Brain microvascular endothelial cell (primary cell): ENCODE measurements around the gene CUL4A.
A peak's percentile ranks its signal among the peaks of the same experiment; 100 is the strongest.

ENCODE experiments used
- DNase-seq: peaks from one replicate; pipeline ENCODE4 v3.0.0-alpha.2; 2020
- H3K27ac ChIP-seq: fragments of 250-450 bp; sonication (Bioruptor Pico); 2 replicates; pipeline ENCODE4 v1.5.1; 2020; ENCODE audit warnings: mild to moderate bottlenecking, moderate library complexity
- H3K27me3 ChIP-seq: fragments of 250-450 bp; sonication (Bioruptor Pico); replicated peaks from 2 replicates; pipeline ENCODE4 v1.5.1; 2020; ENCODE audit warnings: mild to moderate bottlenecking
- H3K36me3 ChIP-seq: fragments of 250-450 bp; sonication (Bioruptor Pico); replicated peaks from 2 replicates; pipeline ENCODE4 v1.5.1; 2020; ENCODE audit warnings: mild to moderate bottlenecking
- H3K4me3 ChIP-seq: 2 replicates; pipeline ENCODE4 v1.5.1; 2011; ENCODE audit warnings: low read depth, mild to moderate bottlenecking, control low read depth, low read length, moderate library complexity
- in situ Hi-C: cut with HindIII; loops from 2 replicates; pipeline ENCODE4 v1.10.0; 2017; ENCODE audit warnings: low sequenced_read_pairs, low pct_ligation_motif_present
- TF ChIP-seq, protein P1 (sequence below): IDR thresholded peaks from 2 replicates; pipeline ENCODE4 v1.5.1; 2011; ENCODE audit warnings: low read depth, mild to moderate bottlenecking, moderate library complexity, low read length, control low read depth, inconsistent platforms; ENCODE audit errors: missing control alignments

Gene CUL4A

DNA sequence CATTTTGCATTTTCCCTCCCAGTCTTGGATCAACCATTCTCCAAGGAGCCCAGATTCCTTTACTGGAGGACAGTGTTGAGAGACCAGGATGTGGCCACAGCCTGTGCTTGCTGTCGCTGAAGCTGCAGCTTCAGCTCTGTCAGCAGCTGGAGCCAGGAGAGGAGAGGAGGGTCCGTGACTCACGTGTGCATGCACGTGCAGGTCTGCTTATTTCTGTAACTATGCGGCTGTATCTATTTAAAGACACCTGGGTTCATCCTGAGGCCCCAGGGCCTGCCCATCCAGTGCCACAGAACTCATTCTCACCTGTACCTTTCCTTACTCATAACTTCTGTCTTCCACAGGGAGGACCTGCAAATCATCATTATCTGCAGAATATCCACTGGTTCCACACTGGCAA, 79.5 kb downstream of the CUL4A start:
- Histone ChIP-seq H3K27me3 (no peaks in the 10 kb centered on the region), H3K36me3 (no peaks in the 10 kb centered on the region), H3K27ac (no peak overlapping the region), H3K4me3 (no peak overlapping the region)
- in situ Hi-C loops, result no loop called here
- TF ChIP-seq, protein P1, sequence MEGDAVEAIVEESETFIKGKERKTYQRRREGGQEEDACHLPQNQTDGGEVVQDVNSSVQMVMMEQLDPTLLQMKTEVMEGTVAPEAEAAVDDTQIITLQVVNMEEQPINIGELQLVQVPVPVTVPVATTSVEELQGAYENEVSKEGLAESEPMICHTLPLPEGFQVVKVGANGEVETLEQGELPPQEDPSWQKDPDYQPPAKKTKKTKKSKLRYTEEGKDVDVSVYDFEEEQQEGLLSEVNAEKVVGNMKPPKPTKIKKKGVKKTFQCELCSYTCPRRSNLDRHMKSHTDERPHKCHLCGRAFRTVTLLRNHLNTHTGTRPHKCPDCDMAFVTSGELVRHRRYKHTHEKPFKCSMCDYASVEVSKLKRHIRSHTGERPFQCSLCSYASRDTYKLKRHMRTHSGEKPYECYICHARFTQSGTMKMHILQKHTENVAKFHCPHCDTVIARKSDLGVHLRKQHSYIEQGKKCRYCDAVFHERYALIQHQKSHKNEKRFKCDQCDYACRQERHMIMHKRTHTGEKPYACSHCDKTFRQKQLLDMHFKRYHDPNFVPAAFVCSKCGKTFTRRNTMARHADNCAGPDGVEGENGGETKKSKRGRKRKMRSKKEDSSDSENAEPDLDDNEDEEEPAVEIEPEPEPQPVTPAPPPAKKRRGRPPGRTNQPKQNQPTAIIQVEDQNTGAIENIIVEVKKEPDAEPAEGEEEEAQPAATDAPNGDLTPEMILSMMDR, result no peak
- DNase-seq, result no peak

DNA sequence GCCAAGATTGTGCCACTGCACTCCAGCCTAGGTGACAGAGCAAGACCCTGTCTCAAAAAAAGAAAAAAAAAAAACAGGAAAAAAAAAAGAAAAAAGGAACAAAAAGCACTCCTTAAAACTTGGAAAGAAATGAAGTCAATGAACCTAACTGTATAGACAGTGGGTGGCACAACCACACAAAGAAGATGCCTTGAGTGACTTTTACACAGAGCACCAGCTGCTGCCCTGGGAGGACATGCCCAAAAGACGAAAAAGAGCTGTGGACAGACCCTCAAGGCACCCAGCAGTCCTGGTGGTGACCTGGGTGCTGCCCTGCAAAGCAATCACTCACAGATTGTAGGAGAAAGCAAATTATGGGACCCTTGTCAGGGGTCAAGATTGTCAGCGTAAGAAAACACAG, 81.7 kb downstream of the CUL4A start:
- TF ChIP-seq, protein P1, result no peak
- no peak for DNase-seq
- no peaks in the 10 kb centered on the region for H3K27me3 ChIP-seq
- in situ Hi-C loops, result no loop called here
- H3K4me3 ChIP-seq, result no peak overlapping the region
- H3K36me3 ChIP-seq, result no peaks in the 10 kb centered on the region
- H3K27ac ChIP-seq, result no peak overlapping the region

DNA sequence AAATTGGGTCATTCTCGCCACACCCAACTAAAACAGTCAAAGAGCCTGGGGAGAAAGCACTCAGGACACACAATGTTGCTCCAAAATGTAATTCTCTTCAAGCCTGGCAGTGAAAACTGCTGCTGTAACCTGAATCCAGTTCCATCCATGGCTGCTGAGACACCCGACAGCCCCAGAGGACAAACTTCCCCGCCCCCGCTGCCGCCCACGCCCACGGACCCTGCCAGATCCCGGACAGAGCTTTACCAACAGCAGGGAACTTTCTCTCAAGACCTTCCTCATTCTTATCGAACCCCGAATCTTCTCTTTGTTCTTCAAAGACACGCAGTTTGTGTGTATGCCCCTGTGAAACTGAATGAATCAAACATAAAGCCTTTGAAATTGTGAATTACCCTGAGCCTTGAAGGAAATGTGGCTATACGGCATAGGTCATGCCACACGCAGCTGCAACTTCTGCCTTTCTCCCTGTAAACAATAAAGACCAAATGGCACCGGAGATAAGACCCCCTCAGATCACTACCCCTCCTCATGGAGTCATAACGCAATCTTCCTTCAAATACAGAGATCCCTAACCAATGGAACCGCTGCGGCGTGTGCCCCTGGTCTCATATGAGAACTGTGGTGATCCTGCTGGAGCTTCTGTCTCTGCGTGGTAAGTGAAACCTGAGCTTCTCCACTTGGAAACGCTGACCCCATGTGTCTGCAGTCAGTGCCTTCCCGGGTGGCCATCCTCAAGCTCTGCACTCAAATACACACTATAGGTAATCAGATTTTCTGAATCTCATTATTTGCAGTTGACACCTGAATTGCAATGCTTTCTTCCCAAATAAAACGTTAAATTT, 82.8 kb downstream of the CUL4A start:
- H3K27ac ChIP-seq, result no peak overlapping the region
- in situ Hi-C loops, result no loop called here

DNA sequence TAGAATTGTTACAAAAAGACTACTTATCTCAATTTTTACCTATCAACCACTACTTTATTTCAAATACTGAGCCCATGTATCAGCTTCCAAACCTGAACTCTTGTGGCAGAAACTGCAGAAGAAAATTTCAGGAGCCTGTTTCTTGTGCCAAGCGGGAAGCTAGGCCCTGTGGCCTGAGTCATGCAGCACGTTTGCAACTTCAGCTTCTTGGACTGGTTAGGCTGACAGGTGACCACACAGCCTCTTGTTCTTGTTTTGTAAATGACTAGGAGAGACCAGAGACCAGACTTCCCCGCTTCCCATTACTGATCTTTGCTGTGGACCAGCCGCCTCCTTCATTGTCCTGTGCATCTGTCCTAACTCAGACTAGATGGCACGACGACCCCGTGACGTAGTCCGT, 84.3 kb downstream of the CUL4A start:
- no peak overlapping the region for H3K4me3 ChIP-seq

More for the DNA sequence above, 82.8 kb downstream of the CUL4A start:
- Histone ChIP-seq H3K36me3 (no peaks in the 10 kb centered on the region), H3K4me3 (peak overlapping the region; percentile 34), H3K27me3 (no peaks in the 10 kb centered on the region)
- TF ChIP-seq, protein P1, result no peak
- no peak for DNase-seq

DNA sequence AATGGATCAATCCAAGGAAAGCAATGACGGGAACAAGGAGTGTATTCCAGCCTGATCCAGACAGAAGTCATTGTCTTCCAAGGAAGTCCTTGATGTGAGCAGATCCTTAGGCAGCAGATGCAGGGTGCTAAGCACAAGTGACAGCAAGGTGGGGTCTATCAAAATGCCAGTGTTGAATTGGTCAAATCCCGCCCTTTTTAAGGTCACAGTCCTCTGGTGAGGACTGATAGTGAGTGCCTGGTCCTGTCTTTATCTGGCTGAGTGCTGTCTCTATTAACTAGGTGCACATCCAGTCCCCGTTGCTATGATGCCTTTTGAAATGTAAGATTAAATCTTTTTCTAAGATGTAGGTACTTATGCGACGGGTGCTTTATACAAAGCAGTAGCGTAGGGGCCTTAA, 86.4 kb downstream of the CUL4A start:
- TF ChIP-seq, protein P1, result no peak
- no peaks in the 10 kb centered on the region for H3K36me3 ChIP-seq
- in situ Hi-C loops, result no loop called here
- no peaks in the 10 kb centered on the region for H3K27me3 ChIP-seq
- DNase-seq, result no peak
- no peak overlapping the region for H3K27ac ChIP-seq
- no peak overlapping the region for H3K4me3 ChIP-seq

More for the DNA sequence above, 84.3 kb downstream of the CUL4A start:
- no peaks in the 10 kb centered on the region for H3K36me3 ChIP-seq
- H3K27ac ChIP-seq, result no peak overlapping the region
- H3K27me3 ChIP-seq, result no peaks in the 10 kb centered on the region
- in situ Hi-C loops, result no loop called here
- no peak for DNase-seq
- TF ChIP-seq, protein P1, result no peak
